Hepatocyte (in vitro differentiated cells): Measurements from ENCODE around the gene ARF3. TPM values are rescaled to one million over a fixed set of nuclear protein-coding genes. Genes with fewer than 3 reads are reported as not detected.

Experiments
- DNase-seq: peaks from one replicate; pipeline ENCODE4 v3.0.0-alpha.2; 2016; ENCODE audit warnings: low spot score
- H2AFZ ChIP-seq: fragments of 200-600 bp; sonication (generic); 2 replicates; pipeline ENCODE4 v1.6.0; 2016; ENCODE audit warnings: antibody characterized with exemption, mild to moderate bottlenecking
- H3K27ac ChIP-seq: fragments of 200-600 bp; sonication (generic); 2 replicates; pipeline ENCODE4 v1.5.1; 2016; ENCODE audit warnings: mild to moderate bottlenecking
- H3K27me3 ChIP-seq: fragments of 200-600 bp; sonication (generic); 2 replicates; pipeline ENCODE4 v1.6.1; 2016
- H3K36me3 ChIP-seq: fragments of 200-600 bp; sonication (generic); replicated peaks from 2 replicates; pipeline ENCODE4 v1.5.1; 2016; ENCODE audit warnings: low read depth; ENCODE audit not compliant: insufficient read depth
- H3K4me1 ChIP-seq: fragments of 200-600 bp; sonication (generic); 2 replicates; pipeline ENCODE4 v1.5.1; 2016; ENCODE audit warnings: mild to moderate bottlenecking, moderate library complexity; ENCODE audit not compliant: insufficient read depth
- H3K4me2 ChIP-seq: fragments of 200-600 bp; sonication (generic); 2 replicates; pipeline ENCODE4 v1.6.0; 2016
- H3K4me3 ChIP-seq: fragments of 200-600 bp; sonication (generic); 2 replicates; pipeline ENCODE4 v1.5.1; 2016; ENCODE audit warnings: mild to moderate bottlenecking
- H3K79me2 ChIP-seq: fragments of 200-600 bp; sonication (generic); 2 replicates; pipeline ENCODE4 v1.6.0; 2017; ENCODE audit warnings: mild to moderate bottlenecking
- H3K9me2 ChIP-seq: fragments of 200-600 bp; sonication (generic); replicated peaks from 2 replicates; pipeline ENCODE4 v1.6.0; 2017; ENCODE audit warnings: mild to moderate bottlenecking; ENCODE audit not compliant: insufficient read depth
- H3K9me3 ChIP-seq: fragments of 200-600 bp; sonication (generic); 2 replicates; pipeline ENCODE4 v1.5.1; 2016; ENCODE audit warnings: low read depth, mild to moderate bottlenecking
- H4K20me1 ChIP-seq: fragments of 200-600 bp; sonication (generic); 2 replicates; pipeline ENCODE4 v1.6.0; 2016; ENCODE audit warnings: mild to moderate bottlenecking; ENCODE audit not compliant: insufficient read depth, poor library complexity, severe bottlenecking
- EZH2 ChIP-seq: fragments of 200-600 bp; sonication (generic); IDR thresholded peaks from 2 replicates; pipeline ENCODE4 v1.6.1; 2016; ENCODE audit warnings: antibody characterized with exemption, mild to moderate bottlenecking, borderline replicate concordance
- EZH2phosphoT487 ChIP-seq: fragments of 200-600 bp; sonication (generic); IDR thresholded peaks from one replicate; pipeline ENCODE4 v1.6.1; 2018; ENCODE audit warnings: antibody characterized with exemption, mild to moderate bottlenecking, low read depth, moderate library complexity; ENCODE audit not compliant: unreplicated experiment, severe bottlenecking
- WGBS: methylation state at CpG from one replicate; pipeline ENCODE4 v1.1.6; 2016; ENCODE audit warnings: low lambda C conversion rate; ENCODE audit errors: missing lambda C conversion rate; 5-methylcytosine and 5-hydroxymethylcytosine counted together
- polyA plus RNA-seq: library from polyadenylated mRNA; unstranded; fragments of >200 nt; fragmentation: Nextera tagmentation; extraction: Ambion mirVana; gene quantifications from 2 replicates; pipeline ENCODE4 v1.2.1, GENCODE V29; 2016
- total RNA-seq: library from RNA; depleted of rRNA; stranded (reverse); fragments of >200 nt; gene quantifications from 2 replicates; pipeline ENCODE4 v1.2.3, GENCODE V29; 2014
- TF ChIP-seq, protein P1 (sequence below): fragments of 200-600 bp; sonication (generic); IDR thresholded peaks from 2 replicates; pipeline ENCODE4 v1.5.1; 2016; ENCODE audit warnings: antibody characterized with exemption, mild to moderate bottlenecking; ENCODE audit not compliant: poor library complexity

ARF3 gene
- total and polyA plus RNA-seq, 2 experiments from 2014 or later: 57.6 to 71.3 TPM

DNA sequence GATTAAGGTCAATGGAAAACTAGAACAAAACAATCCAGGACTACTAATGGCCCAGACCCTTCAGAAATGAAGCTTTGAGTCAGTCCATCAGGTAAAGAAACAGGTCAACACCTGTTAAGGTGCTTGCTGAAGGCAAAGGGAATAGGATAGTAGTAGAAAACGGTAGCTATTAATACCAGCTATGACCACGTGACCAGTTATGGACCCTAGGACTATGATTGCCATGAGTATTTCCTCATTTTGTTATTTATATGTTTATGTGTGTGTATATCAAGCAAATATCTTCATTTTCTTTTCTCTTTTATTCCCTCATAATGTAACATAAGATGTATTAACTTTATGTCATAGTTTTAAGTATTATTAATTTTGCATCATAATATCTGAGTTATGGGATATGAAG, 57.6 kb downstream of the ARF3 start:
- Histone ChIP-seq H3K4me3 (no peak overlapping the region), H3K4me2 (no peak overlapping the region), H3K9me3 (no peaks in the 10 kb centered on the region), H3K36me3 (no peaks in the 10 kb centered on the region), H4K20me1 (no peaks in the 10 kb centered on the region), H2AFZ (no peak overlapping the region), H3K27me3 (no peaks in the 10 kb centered on the region), H3K4me1 (no peaks in the 10 kb centered on the region), H3K79me2 (no peaks in the 10 kb centered on the region), H3K27ac (no peak overlapping the region), H3K9me2 (no peaks in the 10 kb centered on the region)
- DNase-seq: no peak
- TF ChIP-seq EZH2 (no peak), EZH2phosphoT487 (no peak)
- TF ChIP-seq, protein P1, sequence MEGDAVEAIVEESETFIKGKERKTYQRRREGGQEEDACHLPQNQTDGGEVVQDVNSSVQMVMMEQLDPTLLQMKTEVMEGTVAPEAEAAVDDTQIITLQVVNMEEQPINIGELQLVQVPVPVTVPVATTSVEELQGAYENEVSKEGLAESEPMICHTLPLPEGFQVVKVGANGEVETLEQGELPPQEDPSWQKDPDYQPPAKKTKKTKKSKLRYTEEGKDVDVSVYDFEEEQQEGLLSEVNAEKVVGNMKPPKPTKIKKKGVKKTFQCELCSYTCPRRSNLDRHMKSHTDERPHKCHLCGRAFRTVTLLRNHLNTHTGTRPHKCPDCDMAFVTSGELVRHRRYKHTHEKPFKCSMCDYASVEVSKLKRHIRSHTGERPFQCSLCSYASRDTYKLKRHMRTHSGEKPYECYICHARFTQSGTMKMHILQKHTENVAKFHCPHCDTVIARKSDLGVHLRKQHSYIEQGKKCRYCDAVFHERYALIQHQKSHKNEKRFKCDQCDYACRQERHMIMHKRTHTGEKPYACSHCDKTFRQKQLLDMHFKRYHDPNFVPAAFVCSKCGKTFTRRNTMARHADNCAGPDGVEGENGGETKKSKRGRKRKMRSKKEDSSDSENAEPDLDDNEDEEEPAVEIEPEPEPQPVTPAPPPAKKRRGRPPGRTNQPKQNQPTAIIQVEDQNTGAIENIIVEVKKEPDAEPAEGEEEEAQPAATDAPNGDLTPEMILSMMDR: no peak
- WGBS: 71% methylated on average over 2 of the region's 2 CpGs

DNA sequence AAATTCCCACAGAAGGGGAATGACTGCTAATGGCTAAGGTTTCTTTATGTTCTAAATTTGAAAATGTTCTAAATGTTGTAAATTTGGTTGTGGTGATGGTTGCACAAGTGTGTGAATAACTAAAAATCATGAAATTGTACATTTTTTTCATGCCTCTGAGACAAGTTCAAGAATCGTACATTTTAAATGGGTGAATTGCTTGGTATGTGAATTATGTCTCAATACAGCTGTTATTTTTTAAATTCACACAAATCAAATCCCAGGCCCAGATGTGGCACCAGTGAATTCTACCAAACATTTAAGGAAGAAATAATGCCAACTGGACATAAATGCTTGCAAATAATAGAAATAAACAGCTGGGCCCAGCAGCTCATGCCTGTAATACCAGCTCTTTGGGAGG, 63.0 kb downstream of the ARF3 start:
- DNase-seq: no peak
- TF ChIP-seq EZH2: no peak
- no peak for TF ChIP-seq EZH2phosphoT487
- TF ChIP-seq, protein P1: no peak
- Histone ChIP-seq H3K79me2 (no peaks in the 10 kb centered on the region), H3K36me3 (no peaks in the 10 kb centered on the region), H3K9me3 (no peaks in the 10 kb centered on the region), H4K20me1 (no peaks in the 10 kb centered on the region), H3K4me1 (no peaks in the 10 kb centered on the region), H3K27me3 (no peaks in the 10 kb centered on the region), H3K27ac (no peak overlapping the region), H2AFZ (no peak overlapping the region), H3K4me3 (no peak overlapping the region), H3K9me2 (no peaks in the 10 kb centered on the region), H3K4me2 (no peak overlapping the region)
- WGBS: 89% methylated on average over 1 of the region's 1 CpG

DNA sequence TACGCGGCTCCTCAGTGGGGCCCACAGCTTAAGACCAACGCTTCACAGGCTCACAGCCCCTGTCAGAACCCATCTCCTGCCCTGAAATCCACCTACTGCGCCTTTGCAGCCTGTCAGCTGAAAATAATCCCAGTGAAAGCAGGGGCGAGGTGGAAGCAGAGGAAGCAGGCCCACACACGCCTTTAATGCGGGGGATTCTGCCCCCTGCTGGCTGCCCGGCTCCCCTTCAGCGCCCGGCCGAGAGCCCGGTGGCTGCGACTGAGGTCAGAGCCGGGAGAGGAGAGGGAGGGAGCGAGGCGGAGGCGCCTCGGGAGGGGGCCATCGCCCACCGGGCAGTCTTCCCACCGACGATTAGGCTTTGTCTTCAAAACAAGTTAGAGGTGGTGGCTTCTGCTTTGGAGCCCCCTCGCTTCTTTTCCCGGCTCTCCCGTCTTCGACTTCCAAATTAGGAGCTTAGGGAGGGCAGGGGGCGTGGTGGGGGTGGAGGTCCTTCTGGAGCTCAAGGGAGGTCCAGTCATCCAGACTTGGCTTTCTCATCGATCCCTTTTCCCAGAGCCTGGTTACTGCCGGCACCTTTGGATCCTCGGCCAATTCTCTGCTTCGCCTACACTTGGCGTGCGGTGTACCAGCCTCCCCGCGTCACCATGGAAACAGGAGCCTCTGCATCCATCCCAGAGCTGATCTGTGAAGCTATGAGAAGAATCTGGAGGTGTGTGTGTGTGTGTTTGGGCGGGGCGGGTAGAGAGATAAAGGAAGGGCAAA, 66.4 kb downstream of the ARF3 start:
- DNase-seq: peak; percentile 91
- TF ChIP-seq EZH2phosphoT487: no peak
- TF ChIP-seq, protein P1: peak; percentile 97
- no peak overlapping the region for H3K4me3 ChIP-seq

DNA sequence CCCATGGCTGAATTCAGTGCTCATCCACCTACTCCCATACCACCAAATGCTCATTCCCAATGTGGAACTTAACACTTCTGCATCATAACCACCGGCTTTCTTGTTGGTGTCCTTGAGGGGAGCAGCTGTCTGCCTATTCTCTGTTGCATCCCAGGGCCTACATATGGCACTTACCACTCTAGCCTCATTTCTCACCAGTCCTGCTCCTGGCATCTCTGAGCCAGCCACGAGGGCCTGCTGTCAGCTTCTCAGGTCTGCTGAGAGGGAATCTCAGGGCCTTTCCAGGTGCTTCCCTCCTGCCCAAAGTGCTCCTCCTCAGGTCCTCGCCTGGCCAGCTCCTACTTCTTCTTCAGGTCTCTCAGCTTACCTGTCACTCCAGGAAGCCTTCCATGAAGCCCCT, 67.6 kb downstream of the ARF3 start:
- no peak for DNase-seq
- Histone ChIP-seq H3K9me2 (no peaks in the 10 kb centered on the region), H3K27ac (no peak overlapping the region), H3K4me1 (no peaks in the 10 kb centered on the region), H3K4me2 (no peak overlapping the region), H3K36me3 (no peaks in the 10 kb centered on the region), H4K20me1 (no peaks in the 10 kb centered on the region), H3K9me3 (no peaks in the 10 kb centered on the region), H3K79me2 (no peaks in the 10 kb centered on the region), H3K27me3 (no peaks in the 10 kb centered on the region), H2AFZ (no peak overlapping the region), H3K4me3 (no peak overlapping the region)
- no peak for TF ChIP-seq EZH2
- TF ChIP-seq, protein P1: no peak
- 82% methylated on average over 3 of the region's 3 CpGs for WGBS

More for the DNA sequence above, 66.4 kb downstream of the ARF3 start:
- H4K20me1 ChIP-seq: no peaks in the 10 kb centered on the region
- no peaks in the 10 kb centered on the region for H3K27me3 ChIP-seq
- peak overlapping the region; percentile 90 for H3K4me2 ChIP-seq
- no peaks in the 10 kb centered on the region for H3K4me1 ChIP-seq
- H3K36me3 ChIP-seq: no peaks in the 10 kb centered on the region
- no peaks in the 10 kb centered on the region for H3K9me3 ChIP-seq
- H3K27ac ChIP-seq: no peak overlapping the region
- H2AFZ ChIP-seq: peak overlapping the region; percentile 46
- H3K79me2 ChIP-seq: no peaks in the 10 kb centered on the region
- H3K9me2 ChIP-seq: no peaks in the 10 kb centered on the region
- 4% methylated on average over 28 of the region's 37 CpGs for WGBS
